ENCODE measurements around the gene KLK11. TPM values are rescaled to one million over a fixed set of nuclear protein-coding genes. Genes with fewer than 3 reads are reported as not detected.

The KLK11 gene
- total and polyA plus RNA-seq, 2 of the 8 experiments (the other 6 are each of a cell fraction or from before 2014, with no cell fraction given), result 0.45 TPM; not detected in 1

GRCh38 chr19:51060336-51060735 lies 33.9 kb upstream of the KLK11 start (continued):
- TF ChIP-seq BRCA1 (IDR thresholded peaks at IDR 0.05; ENCODE audit: low read depth, low read length) (no peak), POLR2AphosphoS5 (IDR thresholded peaks at IDR 0.05; ENCODE audit: low read depth, low read length) (no peak), GTF2F1 (IDR thresholded peaks at IDR 0.05; ENCODE audit: borderline replicate concordance, low read depth, low read length) (no peak), SP1 (IDR thresholded peaks at IDR 0.05; ENCODE audit: low read depth, low read length) (no peak), RBBP5 (IDR thresholded peaks at IDR 0.05; ENCODE audit: borderline replicate concordance, low read depth, low read length) (no peak), RXRA (IDR thresholded peaks at IDR 0.05; ENCODE audit: insufficient read depth, low read depth, low read length) (no peak), TEAD4 (IDR thresholded peaks at IDR 0.05; ENCODE audit: low read depth, low read length) (no peak), SIN3A (conservative IDR thresholded peaks at IDR 0.05 in 1 of 2, IDR thresholded peaks at IDR 0.05 in 1 of 2; ENCODE audit: low read depth in 1 of 2, low read length in 2 of 2) (no peak)

All from H1 (cell line).